Mesendoderm (in vitro differentiated cells): ENCODE data around the gene PPP2R3A.
A peak's percentile ranks its signal among the peaks of the same experiment; 100 is the strongest.
"Not testable (repeated sequence)": the region's sequence is repeated elsewhere in the genome, so short reads cannot be mapped to it uniquely, and the experiment has no call there.

Experiments
- DNase-seq: peaks from one replicate; pipeline ENCODE4 v3.0.0; 2013
- H2AK5ac ChIP-seq: 2 replicates; pipeline ENCODE4 v1.6.1; 2013; ENCODE audit warnings: low read length, inconsistent platforms
- H2BK120ac ChIP-seq: 2 replicates; pipeline ENCODE4 v1.6.1; 2013; ENCODE audit warnings: low read depth, mild to moderate bottlenecking, low read length, moderate library complexity, mixed read lengths
- H2BK15ac ChIP-seq: replicated peaks from 2 replicates; pipeline ENCODE4 v1.6.1; 2013; ENCODE audit warnings: low read depth, mild to moderate bottlenecking, moderate library complexity
- H2BK5ac ChIP-seq: 2 replicates; pipeline ENCODE4 v1.6.1; 2013; ENCODE audit warnings: low read length, inconsistent platforms
- H3K18ac ChIP-seq: 2 replicates; pipeline ENCODE4 v1.6.1; 2013; ENCODE audit warnings: mild to moderate bottlenecking, low read length, mixed read lengths
- H3K23ac ChIP-seq: one replicate; pipeline ENCODE4 v1.6.1; 2013; ENCODE audit warnings: low read length
- H3K27ac ChIP-seq: 2 replicates; pipeline ENCODE4 v1.5.1; 2013; ENCODE audit warnings: low read depth, mild to moderate bottlenecking, inconsistent platforms, low read length, moderate library complexity
- H3K27me3 ChIP-seq: 2 replicates; pipeline ENCODE4 v1.6.1; 2013; ENCODE audit warnings: low read length, control low read depth, mild to moderate bottlenecking, inconsistent platforms; ENCODE audit not compliant: insufficient read depth, poor library complexity
- H3K36me3 ChIP-seq: 2 replicates; pipeline ENCODE4 v1.6.1; 2013; ENCODE audit warnings: low read length, inconsistent platforms; ENCODE audit not compliant: control insufficient read depth, insufficient read depth
- H3K4ac ChIP-seq: one replicate; pipeline ENCODE4 v1.6.1; 2013; ENCODE audit warnings: low read depth, mild to moderate bottlenecking, low read length, moderate library complexity
- H3K4me1 ChIP-seq: 2 replicates; pipeline ENCODE4 v1.6.1; 2013; ENCODE audit warnings: low read depth, low read length, inconsistent platforms; ENCODE audit not compliant: control insufficient read depth
- H3K4me2 ChIP-seq: 2 replicates; pipeline ENCODE4 v1.6.1; 2013; ENCODE audit warnings: low read length
- H3K4me3 ChIP-seq: 2 replicates; pipeline ENCODE4 v1.5.1; 2013; ENCODE audit warnings: mild to moderate bottlenecking, low read length
- H3K56ac ChIP-seq: one replicate; pipeline ENCODE4 v1.6.1; 2013; ENCODE audit warnings: low read length
- H3K79me1 ChIP-seq: 2 replicates; pipeline ENCODE4 v1.6.1; 2013; ENCODE audit warnings: low read length, inconsistent platforms
- H3K79me2 ChIP-seq: 2 replicates; pipeline ENCODE4 v1.6.1; 2013; ENCODE audit warnings: mild to moderate bottlenecking, low read length; ENCODE audit not compliant: control insufficient read depth, insufficient read depth
- H3K9ac ChIP-seq: 2 replicates; pipeline ENCODE4 v1.6.1; 2013; ENCODE audit warnings: low read length, inconsistent platforms
- H4K5ac ChIP-seq: one replicate; pipeline ENCODE4 v1.6.1; 2013; ENCODE audit warnings: low read length
- H4K8ac ChIP-seq: one replicate; pipeline ENCODE4 v1.6.1; 2013; ENCODE audit warnings: low read depth, mild to moderate bottlenecking, control low read depth, low read length, moderate library complexity
- WGBS: extraction: QIAGEN DNeasy Blood & Tissue Kit; methylation state at CpG from one replicate; pipeline ENCODE4 v1.1.7; 2013; ENCODE audit warnings: low lambda C conversion rate, missing lambda C conversion rate; ENCODE audit not compliant: insufficient coverage; ENCODE audit errors: extremely low coverage; 5-methylcytosine and 5-hydroxymethylcytosine counted together

The PPP2R3A gene

DNA sequence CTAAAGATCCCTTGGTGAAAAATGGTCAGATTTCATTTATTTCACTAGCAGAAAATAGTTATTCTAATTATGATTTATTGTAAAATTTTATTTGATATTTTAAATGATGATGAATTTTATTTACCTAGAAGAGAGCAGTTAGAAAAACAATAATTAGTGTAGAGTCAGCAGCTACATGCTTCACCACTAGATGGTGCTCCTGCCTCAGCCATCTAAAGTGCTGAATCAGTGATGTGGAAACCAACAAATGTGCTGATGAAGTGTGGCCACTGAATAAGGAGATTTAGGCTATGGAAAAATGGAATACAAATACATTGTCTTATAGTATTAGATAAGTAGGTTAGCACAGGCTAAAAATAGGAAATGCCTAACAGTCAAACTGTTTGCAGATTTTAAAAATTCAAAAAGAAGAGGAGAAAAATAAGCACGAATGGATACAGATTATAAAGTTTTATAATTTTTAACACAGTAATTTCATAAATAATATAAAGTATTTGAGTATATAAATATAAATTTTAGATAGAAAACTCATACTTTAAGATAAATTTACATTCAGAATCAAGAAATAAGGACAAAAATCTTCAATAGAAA is 109.8 kb downstream of the PPP2R3A start:
- peak; percentile 80 for DNase-seq
- Histone ChIP-seq H4K5ac (no peak overlapping the region), H3K27ac (no peak overlapping the region), H4K8ac (no peak overlapping the region), H2BK120ac (no peak overlapping the region), H2AK5ac (no peak overlapping the region), H3K79me2 (no peaks in the 10 kb centered on the region), H3K4me2 (no peak overlapping the region), H3K4me3 (no peak overlapping the region), H3K18ac (no peak overlapping the region), H3K56ac (no peak overlapping the region), H3K23ac (no peak overlapping the region), H3K9ac (no peak overlapping the region), H2BK15ac (no peak overlapping the region), H3K4me1 (no peaks in the 10 kb centered on the region), H3K79me1 (no peaks in the 10 kb centered on the region), H3K4ac (no peak overlapping the region), H3K27me3 (no peaks in the 10 kb centered on the region), H2BK5ac (no peak overlapping the region), H3K36me3 (no peaks in the 10 kb centered on the region)
- WGBS: no CpG with 5 or more reads among the region's 1 CpG

DNA sequence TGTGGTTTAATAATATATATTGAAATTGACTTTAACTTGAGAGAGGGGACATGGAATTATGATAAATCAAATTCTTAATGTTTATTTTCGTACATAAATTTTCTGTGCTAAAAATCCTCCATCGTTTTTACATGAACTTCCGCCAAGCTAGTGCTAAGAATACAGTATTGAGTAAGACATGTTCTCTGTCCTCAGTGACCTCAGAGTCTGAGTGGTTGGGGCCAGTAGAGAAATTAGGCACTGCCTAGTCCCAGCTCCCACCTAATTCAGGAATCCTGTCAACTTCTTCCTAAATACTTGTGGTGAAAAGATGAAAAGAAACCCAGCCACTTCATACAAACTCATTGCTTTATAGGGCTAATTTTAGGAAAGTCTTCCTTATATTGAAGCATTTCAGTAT is 110.3 kb downstream of the PPP2R3A start:
- H2BK120ac ChIP-seq: no peak overlapping the region
- H3K79me2 ChIP-seq: no peaks in the 10 kb centered on the region
- H3K4me1 ChIP-seq: no peaks in the 10 kb centered on the region
- no peaks in the 10 kb centered on the region for H3K27me3 ChIP-seq
- no peak overlapping the region for H3K4me3 ChIP-seq
- no peak overlapping the region for H3K27ac ChIP-seq
- DNase-seq: peak; percentile 18
- no peak overlapping the region for H3K9ac ChIP-seq
- H2BK5ac ChIP-seq: no peak overlapping the region
- H3K79me1 ChIP-seq: no peaks in the 10 kb centered on the region
- no peak overlapping the region for H3K23ac ChIP-seq
- no peak overlapping the region for H3K4ac ChIP-seq
- H2AK5ac ChIP-seq: no peak overlapping the region
- WGBS: no CpG with 5 or more reads among the region's 3 CpGs
- no peak overlapping the region for H4K8ac ChIP-seq
- H3K36me3 ChIP-seq: no peaks in the 10 kb centered on the region
- no peak overlapping the region for H3K56ac ChIP-seq
- H3K18ac ChIP-seq: no peak overlapping the region
- no peak overlapping the region for H2BK15ac ChIP-seq
- no peak overlapping the region for H3K4me2 ChIP-seq
- no peak overlapping the region for H4K5ac ChIP-seq

DNA sequence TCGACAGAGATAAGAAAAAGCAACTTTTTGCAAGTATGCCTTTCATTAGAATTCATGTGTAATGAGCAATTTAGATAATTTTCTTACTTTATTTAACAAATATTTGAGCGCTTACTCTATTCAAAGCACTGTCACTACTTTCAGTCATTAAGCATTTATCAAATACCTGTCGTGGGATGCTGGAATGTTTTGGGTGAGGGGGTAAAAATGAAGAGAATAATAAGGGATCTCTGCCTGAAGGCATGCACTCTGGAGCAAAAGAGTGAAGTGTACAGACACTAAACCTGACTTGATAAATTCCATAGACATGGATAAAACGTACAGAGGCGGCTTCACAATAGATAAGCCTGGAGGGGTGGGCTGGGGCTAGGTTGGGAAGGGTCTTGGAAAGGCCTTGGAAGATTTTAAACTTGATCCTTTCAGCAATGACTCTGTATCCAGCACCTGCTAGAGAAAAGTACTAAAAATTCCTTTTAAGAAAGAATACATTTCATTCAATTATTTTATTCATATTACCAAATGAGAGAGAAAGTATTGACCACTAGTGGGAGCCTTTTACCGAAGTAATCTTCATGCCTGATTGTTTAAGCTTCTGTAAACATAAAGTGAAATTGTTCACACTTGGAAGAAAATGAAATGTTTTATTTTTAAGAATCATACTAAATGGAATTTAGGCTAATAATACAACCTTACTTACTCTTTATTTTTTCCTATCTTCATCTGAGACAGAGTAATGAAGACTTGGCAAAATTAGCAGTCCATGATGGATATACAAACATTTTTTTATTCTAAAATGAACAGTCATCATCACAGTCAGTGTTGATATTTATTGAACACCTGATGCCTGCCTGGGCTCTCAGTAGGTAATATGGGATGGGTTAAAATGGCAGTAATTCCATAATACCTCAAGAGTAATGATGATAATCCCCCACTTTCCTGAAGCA is 113.2 kb downstream of the PPP2R3A start:
- no peak for DNase-seq
- Histone ChIP-seq H2BK5ac (no peak overlapping the region), H2BK15ac (no peak overlapping the region), H3K27ac (no peak overlapping the region), H3K18ac (no peak overlapping the region), H3K79me1 (no peaks in the 10 kb centered on the region), H3K9ac (no peak overlapping the region), H3K36me3 (no peaks in the 10 kb centered on the region), H3K23ac (no peak overlapping the region), H3K27me3 (no peaks in the 10 kb centered on the region), H3K4me2 (no peak overlapping the region), H4K8ac (no peak overlapping the region), H3K4ac (no peak overlapping the region), H3K4me3 (no peak overlapping the region), H2AK5ac (no peak overlapping the region), H2BK120ac (no peak overlapping the region), H3K79me2 (no peaks in the 10 kb centered on the region), H3K4me1 (no peaks in the 10 kb centered on the region), H4K5ac (no peak overlapping the region), H3K56ac (no peak overlapping the region)
- no CpG with 5 or more reads among the region's 6 CpGs for WGBS

DNA sequence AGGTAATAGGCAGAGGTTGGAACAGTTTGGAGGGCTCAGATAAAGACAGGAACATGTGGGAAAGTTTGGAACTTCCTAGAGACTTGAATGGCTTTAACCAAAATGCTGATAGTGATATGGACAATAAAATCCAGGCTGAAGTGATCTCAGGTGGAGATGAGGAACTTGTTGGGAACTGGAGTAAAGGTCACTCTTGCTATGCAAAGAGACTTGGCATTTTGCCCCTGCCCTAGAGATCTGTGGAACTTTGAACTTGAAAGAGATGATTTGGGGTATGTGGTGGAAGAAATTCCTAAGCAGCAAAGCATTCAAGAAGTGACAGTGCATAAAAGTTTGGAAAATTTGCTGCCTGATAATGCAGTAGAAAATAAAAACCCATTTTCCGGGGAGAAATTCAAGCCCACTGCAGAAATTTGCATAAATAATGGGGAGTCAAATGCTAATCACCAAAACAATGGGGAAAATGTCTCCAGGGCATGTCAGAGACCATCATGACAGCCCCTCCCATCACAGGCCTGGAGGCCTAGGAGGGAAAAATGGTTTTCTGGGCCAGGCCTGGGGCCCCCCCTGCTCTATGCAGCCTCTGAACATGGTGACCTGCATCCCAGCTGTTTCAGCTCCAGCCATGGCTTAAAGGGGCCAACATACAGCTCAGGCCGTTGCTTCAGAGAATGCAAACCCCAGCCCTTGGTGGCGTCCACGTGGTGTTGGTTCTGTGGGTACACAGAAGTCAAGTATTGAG is 118.3 kb downstream of the PPP2R3A start:
- not testable (repeated sequence) for H2BK120ac ChIP-seq, H3K4me3 ChIP-seq, H3K4me1 ChIP-seq, H3K4me2 ChIP-seq, H3K27ac ChIP-seq, H3K18ac ChIP-seq, H3K4ac ChIP-seq, DNase-seq, H4K8ac ChIP-seq, H4K5ac ChIP-seq, H2BK15ac ChIP-seq, H3K79me2 ChIP-seq, H3K23ac ChIP-seq, H2AK5ac ChIP-seq, H3K79me1 ChIP-seq, H3K27me3 ChIP-seq, H3K56ac ChIP-seq, H3K36me3 ChIP-seq, H3K9ac ChIP-seq, H2BK5ac ChIP-seq
- no CpG with 5 or more reads among the region's 4 CpGs for WGBS

DNA sequence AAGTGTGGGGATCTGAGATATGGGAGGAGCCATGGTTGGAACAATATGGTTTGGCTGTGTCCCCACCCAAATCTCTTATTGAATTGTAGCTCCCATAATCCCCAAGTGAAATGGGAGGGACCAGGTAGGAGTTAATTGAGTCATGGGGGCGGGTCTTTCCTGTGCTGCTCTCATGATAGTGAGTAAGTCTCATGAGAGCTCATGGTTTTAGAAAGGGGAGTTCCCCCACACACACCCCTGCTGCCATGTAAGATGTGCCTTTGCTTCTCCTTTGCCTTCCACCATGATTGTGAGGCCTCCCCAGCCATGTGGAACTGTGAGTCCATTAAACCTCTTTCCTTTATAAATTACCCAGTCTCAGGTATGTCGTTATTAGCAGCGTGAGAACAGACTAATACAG is 119.5 kb downstream of the PPP2R3A start:
- not testable (repeated sequence) for H3K27me3 ChIP-seq, H3K56ac ChIP-seq, H3K79me1 ChIP-seq, H3K79me2 ChIP-seq, H4K8ac ChIP-seq, H3K4ac ChIP-seq, H2BK120ac ChIP-seq, H3K4me3 ChIP-seq, H2BK15ac ChIP-seq, H3K4me2 ChIP-seq, H2AK5ac ChIP-seq, H4K5ac ChIP-seq, DNase-seq, H3K18ac ChIP-seq, H3K27ac ChIP-seq, H3K36me3 ChIP-seq, H3K9ac ChIP-seq, H3K23ac ChIP-seq, H3K4me1 ChIP-seq, H2BK5ac ChIP-seq
- no CpG with 5 or more reads among the region's 3 CpGs for WGBS
